UCSD-AML1 (cell line): ENCODE measurements around the gene PIK3C2A.
A peak's percentile ranks its signal among the peaks of the same experiment; 100 is the strongest.
"Not testable (repeated sequence)": the region's sequence is repeated elsewhere in the genome, so short reads cannot be mapped to it uniquely, and the experiment has no call there.

Source experiments
- DNase-seq: peaks from one replicate; lab custom pipeline; 2025; ENCODE audit not compliant: unreplicated experiment; lab: John Stamatoyannopoulos, UW

Gene PIK3C2A

GRCh38 chr11:17207317-17208256 is at the start of gene PIK3C2A:
TSS of gene PIK3C2A (minus strand) at chr11:17207986. CDS start at chr11:17169741, 38,245 bp downstream.
- DNase-seq, result peak; percentile 91

DNA sequence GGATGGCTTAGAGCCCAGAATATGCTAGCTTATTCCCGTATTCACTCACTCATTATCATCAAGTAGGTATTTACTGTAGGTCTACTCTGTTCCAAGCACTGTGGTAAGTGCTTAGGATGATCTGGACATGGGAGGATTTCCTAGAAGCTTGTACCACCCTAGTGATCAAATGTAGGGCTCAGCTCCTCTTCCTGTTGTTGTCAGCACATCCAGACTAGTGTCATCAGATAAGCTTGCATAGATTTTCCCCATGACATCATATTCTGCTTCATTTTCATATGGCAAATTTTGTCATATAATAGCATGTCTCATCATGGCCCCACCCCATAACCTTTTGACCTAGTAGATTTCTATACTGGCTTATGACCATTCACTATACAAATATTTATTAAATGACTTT is 49.4 kb upstream of the PIK3C2A start:
- no peak for DNase-seq

DNA sequence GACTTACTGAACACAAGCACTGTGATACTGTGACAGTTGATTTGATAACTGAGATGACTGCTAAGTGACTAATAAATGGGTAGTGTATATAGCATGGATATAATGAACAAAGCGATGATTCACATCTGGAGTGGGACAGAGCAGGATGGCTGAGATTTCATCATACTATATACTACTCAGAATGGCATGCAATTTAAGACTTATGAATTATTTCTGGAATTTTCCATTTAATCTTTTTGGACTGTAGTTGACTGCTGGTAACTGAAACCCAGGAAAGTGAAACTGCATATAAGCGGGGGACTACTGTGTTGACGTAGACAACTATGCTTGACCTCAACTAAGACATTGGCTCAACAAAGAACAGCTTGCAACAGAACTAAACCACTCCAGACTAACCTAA is 48.7 kb upstream of the PIK3C2A start:
- DNase-seq, result no peak

DNA sequence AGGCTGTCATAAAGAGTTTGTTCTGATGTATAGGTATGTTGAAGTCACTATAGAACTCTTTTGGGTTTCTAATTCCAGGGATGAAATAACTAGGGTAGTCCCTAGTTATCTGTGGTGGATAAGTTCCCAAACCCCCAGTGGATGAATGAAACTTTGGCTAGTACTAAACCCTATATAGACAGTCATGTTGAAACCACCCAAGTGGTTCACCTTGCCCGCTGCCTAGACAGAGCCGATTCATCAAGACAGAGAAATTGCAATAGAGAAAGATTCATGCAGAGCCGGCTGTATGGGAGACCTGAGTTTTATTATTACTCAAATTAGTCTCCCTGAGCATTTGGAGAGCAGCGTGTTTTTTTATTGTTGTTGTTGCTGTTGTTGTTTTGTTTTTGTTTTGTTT is 44.9 kb upstream of the PIK3C2A start:
- DNase-seq, result no peak

- no peak for DNase-seq
Measured at GRCh38 chr11:17250561-17251350, 43.0 kb upstream of the PIK3C2A start.

- DNase-seq, result no peak
Measured at GRCh38 chr11:17244046-17244445, 36.3 kb upstream of the PIK3C2A start.

DNA sequence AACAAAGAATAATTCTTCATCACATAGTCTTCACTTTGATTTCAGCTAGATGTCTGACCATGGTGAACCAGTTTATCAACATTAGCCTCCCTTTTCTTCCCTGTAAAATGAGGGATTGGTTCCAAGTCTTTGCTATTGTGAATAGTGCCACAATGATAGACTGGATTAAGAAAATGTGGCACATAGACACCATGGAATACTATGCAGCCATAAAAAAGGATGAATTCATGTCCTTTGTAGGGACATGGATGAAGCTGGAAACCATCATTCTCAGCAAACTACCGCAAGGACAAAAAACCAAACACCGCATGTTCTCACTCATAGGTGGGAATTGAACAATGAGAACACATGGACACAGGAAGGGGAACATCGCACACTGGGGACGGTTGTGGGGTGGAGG is 35.2 kb upstream of the PIK3C2A start:
- not testable (repeated sequence) for DNase-seq

DNA sequence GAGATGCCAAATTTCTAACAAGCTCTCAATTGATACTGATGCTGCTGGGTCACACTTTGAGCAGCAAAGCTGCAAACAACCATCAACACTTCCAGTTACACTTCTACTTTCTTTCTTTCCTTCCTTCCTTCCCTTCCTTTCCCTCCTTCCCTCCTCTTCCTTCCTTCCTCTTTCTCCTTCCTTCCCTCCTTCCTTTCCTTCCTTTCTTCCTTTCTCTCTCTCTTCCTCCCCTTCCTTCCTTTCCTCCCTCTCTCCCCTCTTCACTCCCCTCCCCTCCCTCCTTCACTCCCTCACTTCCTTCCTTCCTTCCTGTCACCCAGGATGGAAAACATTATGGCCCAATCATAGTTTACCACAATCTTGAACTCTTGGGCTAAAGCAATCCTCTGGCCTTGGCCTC is 33.0 kb upstream of the PIK3C2A start:
- DNase-seq, result no peak

DNA sequence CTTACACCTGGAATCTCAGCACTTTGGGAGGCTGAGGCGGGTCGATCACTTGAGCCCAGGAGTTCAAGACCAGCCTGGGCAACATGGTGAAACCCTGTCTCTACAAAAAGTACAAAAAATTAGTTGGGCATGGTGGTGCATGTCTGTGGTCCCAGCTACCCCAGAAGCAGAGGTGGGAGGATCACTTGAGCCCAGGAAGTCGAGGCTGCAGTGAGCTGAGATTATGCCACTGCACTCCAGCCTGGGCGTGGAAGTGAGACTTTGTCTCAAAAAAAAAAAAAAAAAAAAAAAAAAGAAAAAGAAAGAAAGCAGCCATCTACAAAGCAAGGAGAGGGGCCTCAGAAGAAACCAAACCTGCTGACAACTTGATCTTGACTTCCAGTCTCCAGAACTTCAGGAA is 32.1 kb upstream of the PIK3C2A start:
- not testable (repeated sequence) for DNase-seq

DNA sequence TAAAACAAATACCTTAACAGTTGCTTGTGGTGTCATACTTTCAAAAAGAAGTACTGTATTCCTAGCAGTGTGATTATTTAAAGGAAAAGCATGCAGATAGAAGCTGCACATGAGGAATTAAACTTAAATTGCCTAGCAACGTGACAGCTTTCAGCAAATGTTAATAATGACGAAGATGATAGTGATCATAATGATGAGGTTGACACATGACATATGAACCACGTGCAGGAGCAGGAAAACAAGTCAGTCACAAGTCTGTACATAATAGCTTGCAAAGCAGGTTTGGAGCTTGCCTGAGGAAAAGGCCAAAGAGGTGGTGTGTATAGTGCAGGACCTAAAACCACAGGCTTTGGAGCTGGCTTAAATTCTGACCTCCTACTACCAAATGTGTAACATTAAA is 30.6 kb upstream of the PIK3C2A start:
- no peak for DNase-seq

- no peak for DNase-seq
Measured at GRCh38 chr11:17233101-17233500, 25.3 kb upstream of the PIK3C2A start.

- no peak for DNase-seq
Measured at GRCh38 chr11:17230867-17231851, 23.4 kb upstream of the PIK3C2A start.

DNA sequence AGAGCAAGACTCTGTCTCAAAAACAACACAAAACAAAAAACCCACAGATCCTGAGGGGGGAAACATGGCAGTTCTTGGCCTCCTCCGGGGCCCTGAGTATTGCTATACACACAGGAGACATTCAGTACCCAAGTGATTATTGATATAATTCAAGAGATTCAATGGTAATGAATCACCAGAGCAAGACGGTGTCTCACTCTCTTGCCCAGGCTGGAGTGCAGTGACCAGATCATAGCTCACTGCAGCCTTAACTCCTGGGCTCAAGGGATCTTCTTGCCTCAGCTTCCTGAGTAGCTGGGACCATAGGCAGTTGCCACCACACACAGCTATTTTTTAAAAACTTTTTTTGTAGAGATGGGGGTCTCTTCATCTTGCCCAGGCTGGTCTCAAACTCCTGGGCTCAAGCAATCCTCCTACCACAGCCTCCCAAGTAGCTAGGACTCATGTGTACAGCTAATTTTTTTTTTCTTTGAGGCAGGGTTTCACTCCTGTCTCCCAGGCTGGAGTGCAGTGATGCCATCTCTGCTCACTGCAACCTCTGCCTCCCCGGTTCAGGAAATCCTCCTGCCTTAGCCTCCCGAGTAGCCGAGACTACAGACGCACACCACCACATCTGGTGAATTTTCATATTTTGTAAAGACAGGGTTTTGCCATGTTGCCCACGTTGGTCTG is 21.8 kb upstream of the PIK3C2A start:
- DNase-seq, result no peak

- DNase-seq, result not testable (repeated sequence)
Measured at GRCh38 chr11:17228186-17228925, 20.6 kb upstream of the PIK3C2A start.

GRCh38 chr11:17224727-17225126 is 16.9 kb upstream of the PIK3C2A start:
- DNase-seq, result no peak

GRCh38 chr11:17221968-17222367 is 14.2 kb upstream of the PIK3C2A start:
- no peak for DNase-seq

GRCh38 chr11:17219016-17219415 is 11.2 kb upstream of the PIK3C2A start:
- DNase-seq, result no peak

DNA sequence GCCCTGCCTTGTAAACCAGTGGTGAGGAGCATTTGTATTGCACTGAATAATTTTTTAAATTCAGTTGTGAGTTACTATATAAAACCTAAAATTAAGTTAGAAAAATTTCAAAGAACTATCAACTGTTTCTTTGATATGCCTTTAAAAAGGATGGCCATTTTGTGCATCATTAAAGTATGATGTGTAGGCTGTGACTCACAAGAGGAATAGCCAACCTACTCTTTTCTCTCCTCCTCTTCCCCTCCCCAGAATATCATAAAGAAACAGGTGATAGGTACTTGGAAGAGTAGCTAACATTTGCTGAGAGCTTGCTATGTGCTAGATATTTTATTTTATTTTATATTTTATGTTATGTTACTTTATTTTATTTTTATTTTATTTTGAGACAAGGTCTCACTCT is 10.6 kb upstream of the PIK3C2A start:
- DNase-seq, result no peak

GRCh38 chr11:17217401-17217800 is 9.6 kb upstream of the PIK3C2A start:
- DNase-seq, result no peak

- no peak for DNase-seq
Measured at GRCh38 chr11:17214338-17214737, 6.6 kb upstream of the PIK3C2A start.
